ENCODE data around the gene TTC32. TPM values are rescaled to one million over a fixed set of nuclear protein-coding genes. Genes with fewer than 3 reads are reported as not detected.

TTC32 gene
- total RNA-seq, 2 donors from 2014 or later, result 9.2 to 11.9 TPM

GRCh38 chr2:19899985-19900930, 1.5 kb downstream of the TTC32 start:
- H3K4me3 ChIP-seq, result peak overlapping the region; percentile 75
- H3K36me3 ChIP-seq, result no peaks in the 10 kb centered on the region
- DNase-seq (ENCODE audit: low spot score) (no peak), ATAC-seq (ENCODE audit: insufficient number of reproducible peaks, low FRiP score, low read depth) (no peak)
- H3K27ac ChIP-seq, result peak overlapping the region; percentile 78 to 95
- H3K27me3 ChIP-seq (replicated peaks; ENCODE audit: insufficient read depth), result no peaks in the 10 kb centered on the region
- no peaks in the 10 kb centered on the region for H3K9me3 ChIP-seq
- TF ChIP-seq, protein P1, sequence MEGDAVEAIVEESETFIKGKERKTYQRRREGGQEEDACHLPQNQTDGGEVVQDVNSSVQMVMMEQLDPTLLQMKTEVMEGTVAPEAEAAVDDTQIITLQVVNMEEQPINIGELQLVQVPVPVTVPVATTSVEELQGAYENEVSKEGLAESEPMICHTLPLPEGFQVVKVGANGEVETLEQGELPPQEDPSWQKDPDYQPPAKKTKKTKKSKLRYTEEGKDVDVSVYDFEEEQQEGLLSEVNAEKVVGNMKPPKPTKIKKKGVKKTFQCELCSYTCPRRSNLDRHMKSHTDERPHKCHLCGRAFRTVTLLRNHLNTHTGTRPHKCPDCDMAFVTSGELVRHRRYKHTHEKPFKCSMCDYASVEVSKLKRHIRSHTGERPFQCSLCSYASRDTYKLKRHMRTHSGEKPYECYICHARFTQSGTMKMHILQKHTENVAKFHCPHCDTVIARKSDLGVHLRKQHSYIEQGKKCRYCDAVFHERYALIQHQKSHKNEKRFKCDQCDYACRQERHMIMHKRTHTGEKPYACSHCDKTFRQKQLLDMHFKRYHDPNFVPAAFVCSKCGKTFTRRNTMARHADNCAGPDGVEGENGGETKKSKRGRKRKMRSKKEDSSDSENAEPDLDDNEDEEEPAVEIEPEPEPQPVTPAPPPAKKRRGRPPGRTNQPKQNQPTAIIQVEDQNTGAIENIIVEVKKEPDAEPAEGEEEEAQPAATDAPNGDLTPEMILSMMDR (IDR thresholded peaks at IDR 0.05), result no peak
- peaks cover 36 to 51% of the 10 kb centered on the region in 2 donors for H3K4me1 ChIP-seq (ENCODE audit: control insufficient read depth in 1 of 2, low read depth in 2 of 2)

DNA sequence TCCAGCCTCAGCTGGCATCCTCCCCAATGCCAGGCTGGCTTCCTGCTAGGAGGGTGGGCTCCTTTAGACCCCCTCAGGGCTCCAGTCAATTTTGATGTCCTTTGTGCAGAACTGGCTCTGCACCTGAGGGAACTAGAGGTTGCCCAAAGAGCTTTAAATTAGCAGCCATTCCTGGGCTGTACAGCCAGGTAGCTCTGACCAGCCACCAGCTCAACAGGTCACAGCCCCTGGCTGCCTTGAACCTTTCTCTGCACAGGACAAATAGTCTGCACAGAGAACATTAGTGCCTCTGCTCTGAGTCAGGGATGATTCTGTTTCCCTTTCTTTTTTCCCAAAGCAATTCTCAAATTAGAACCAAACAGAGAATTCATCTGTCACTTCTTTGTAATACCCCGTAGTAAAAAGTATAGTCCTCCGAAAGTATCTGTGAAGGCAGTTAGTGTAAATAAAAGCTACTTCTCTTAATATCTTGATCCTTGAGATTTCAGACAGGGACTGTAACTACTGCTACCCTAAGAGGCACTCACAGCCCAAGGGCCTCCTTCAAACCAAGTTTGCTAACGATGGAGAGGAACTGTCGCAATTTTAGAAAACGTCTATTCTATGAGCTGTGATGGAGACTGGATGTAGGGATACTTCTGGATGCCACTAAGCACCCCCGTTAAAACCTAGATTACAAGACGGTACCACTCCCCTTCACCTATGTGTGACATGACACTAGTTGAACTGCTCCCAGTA, 3.0 kb downstream of the TTC32 start:
- DNase-seq (ENCODE audit: low spot score) (no peak), ATAC-seq (ENCODE audit: insufficient number of reproducible peaks, low FRiP score, low read depth) (no peak)
- peak overlapping the region; percentile 15 for H3K4me3 ChIP-seq
- no peaks in the 10 kb centered on the region for H3K9me3 ChIP-seq
- no peaks in the 10 kb centered on the region for H3K27me3 ChIP-seq (replicated peaks; ENCODE audit: insufficient read depth)
- no peaks in the 10 kb centered on the region for H3K36me3 ChIP-seq
- TF ChIP-seq, protein P1 (IDR thresholded peaks at IDR 0.05), result no peak
- H3K27ac ChIP-seq, result no peak overlapping the region
- peaks cover 40 to 61% of the 10 kb centered on the region in 2 donors for H3K4me1 ChIP-seq (ENCODE audit: control insufficient read depth in 1 of 2, low read depth in 2 of 2)

- TF ChIP-seq, protein P1 (IDR thresholded peaks at IDR 0.05), result no peak
- H3K4me1 ChIP-seq (ENCODE audit: control insufficient read depth in 1 of 2, low read depth in 2 of 2), result peaks cover 39 to 61% of the 10 kb centered on the region in 2 donors
- H3K36me3 ChIP-seq, result no peaks in the 10 kb centered on the region
- H3K27ac ChIP-seq, result no peak overlapping the region
- ATAC-seq (ENCODE audit: insufficient number of reproducible peaks, low FRiP score, low read depth) (no peak), DNase-seq (ENCODE audit: low spot score) (no peak)
- peak overlapping the region; percentile 4 for H3K4me3 ChIP-seq
- H3K27me3 ChIP-seq (replicated peaks; ENCODE audit: insufficient read depth), result no peaks in the 10 kb centered on the region
- no peaks in the 10 kb centered on the region for H3K9me3 ChIP-seq
These were observed 4.0 kb downstream of the TTC32 start for GRCh38 chr2:19897623-19898245.

DNA sequence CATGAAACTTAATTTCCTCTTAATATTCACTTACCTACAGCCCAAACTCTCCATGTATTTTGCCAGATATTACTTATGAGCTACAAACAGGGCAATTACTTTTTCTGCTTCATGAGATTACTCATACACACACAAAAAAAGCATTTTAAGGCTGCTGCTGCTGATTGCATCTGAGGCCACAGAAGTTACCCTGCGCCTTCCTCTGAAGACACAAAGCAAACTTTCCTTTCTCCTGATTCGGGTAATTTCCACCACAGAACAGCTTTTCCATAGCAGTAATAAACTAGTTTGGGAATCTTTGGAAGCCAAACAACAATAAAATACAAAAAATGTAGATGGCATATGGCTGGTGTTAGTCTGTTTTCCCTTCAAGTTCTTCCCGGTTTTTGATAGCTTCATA, 6.2 kb downstream of the TTC32 start:
- Histone ChIP-seq H3K4me3 (no peak overlapping the region), H3K9me3 (no peaks in the 10 kb centered on the region), H3K27ac (no peak overlapping the region), H3K27me3 (replicated peaks; ENCODE audit: insufficient read depth) (no peaks in the 10 kb centered on the region), H3K36me3 (no peaks in the 10 kb centered on the region), H3K4me1 (ENCODE audit: control insufficient read depth in 1 of 2, low read depth in 2 of 2) (peaks cover 37 to 54% of the 10 kb centered on the region in 2 donors)
- ATAC-seq (ENCODE audit: insufficient number of reproducible peaks, low FRiP score, low read depth) (no peak), DNase-seq (ENCODE audit: low spot score) (no peak)
- TF ChIP-seq, protein P1 (IDR thresholded peaks at IDR 0.05), result no peak

Data from thoracic aorta (tissue), 2 donors.